HEK293 (cell line): ENCODE measurements around the gene UQCC2.

Experiments
- CTCF ChIA-PET: fragments of 350-600 bp; formaldehyde crosslinking; extraction: SDS; loops from one replicate; lab custom pipeline; 2021; ENCODE audit warnings: antibody characterized with exemption; lab: Yijun Ruan, JAX
- POLR2A ChIA-PET: fragments of 300-600 bp; formaldehyde crosslinking; extraction: SDS; loops from one replicate; lab custom pipeline; 2020; ENCODE audit warnings: antibody characterized with exemption, inconsistent platforms; lab: Yijun Ruan, JAX
- H3K27ac ChIP-seq: fragments of 200-500 bp; sonication (Bioruptor generic); 2 replicates; pipeline ENCODE4 v1.5.1; 2014; ENCODE audit warnings: low read depth, low read length, control low read depth, inconsistent platforms; ENCODE audit errors: extremely low read depth
- H3K36me3 ChIP-seq, 2 experiments: fragments of 200-500 bp in 1 of 2; sonication (Bioruptor generic) in 1 of 2; 1 replicate in 1 of 2; 2 replicates in 1 of 2; pipeline ENCODE4 v1.5.1; 2014 to 2017; ENCODE audit warnings: inconsistent platforms in 2 of 2, low read length in 2 of 2; ENCODE audit not compliant: control insufficient read depth in 2 of 2, insufficient read depth in 1 of 2
- H3K4me1 ChIP-seq: fragments of 200-500 bp; sonication (Bioruptor generic); 2 replicates; pipeline ENCODE4 v1.5.1; 2014; ENCODE audit warnings: mild to moderate bottlenecking, low read length, inconsistent platforms; ENCODE audit not compliant: control insufficient read depth, insufficient read depth
- H3K4me3 ChIP-seq: 2 replicates; pipeline ENCODE4 v1.5.1; 2011; ENCODE audit warnings: low read depth, mild to moderate bottlenecking, control low read depth, low read length, moderate library complexity
- H3K9me3 ChIP-seq: fragments of 200-500 bp; sonication (Bioruptor generic); 2 replicates; pipeline ENCODE4 v1.5.1; 2014; ENCODE audit warnings: low read depth, low read length, inconsistent platforms; ENCODE audit not compliant: control insufficient read depth, insufficient read depth
- GLIS2 ChIP-seq: fragments of 450-650 bp; formaldehyde crosslinking; IDR thresholded peaks from 2 replicates; pipeline ENCODE4 v1.5.1; 2016; ENCODE audit warnings: missing biosample characterization, missing genetic modification characterization
- KLF8 ChIP-seq: fragments of 450-650 bp; formaldehyde crosslinking; IDR thresholded peaks from 2 replicates; pipeline ENCODE4 v1.5.1; 2016; ENCODE audit warnings: missing biosample characterization, missing genetic modification characterization
- MYNN ChIP-seq: fragments of 450-650 bp; formaldehyde crosslinking; IDR thresholded peaks from 2 replicates; pipeline ENCODE4 v1.5.1; 2016; ENCODE audit warnings: missing biosample characterization, missing genetic modification characterization, borderline replicate concordance
- ZBTB11 ChIP-seq: fragments of 450-650 bp; formaldehyde crosslinking; conservative IDR thresholded peaks from 2 replicates; pipeline ENCODE4 v1.5.1; 2016; ENCODE audit warnings: low read depth, missing biosample characterization, missing genetic modification characterization
- ZBTB48 ChIP-seq: fragments of 450-650 bp; formaldehyde crosslinking; IDR thresholded peaks from 2 replicates; pipeline ENCODE4 v1.5.1; 2016; ENCODE audit warnings: missing biosample characterization, missing genetic modification characterization
- ZBTB49 ChIP-seq: fragments of 450-650 bp; formaldehyde crosslinking; IDR thresholded peaks from 2 replicates; pipeline ENCODE4 v1.5.1; 2016; ENCODE audit warnings: missing biosample characterization, missing genetic modification characterization, low read depth
- ZNF26 ChIP-seq: fragments of 450-650 bp; formaldehyde crosslinking; IDR thresholded peaks from 2 replicates; pipeline ENCODE4 v1.5.1; 2016; ENCODE audit warnings: missing biosample characterization, missing genetic modification characterization
- ZNF426 ChIP-seq: fragments of 450-650 bp; formaldehyde crosslinking; IDR thresholded peaks from 2 replicates; pipeline ENCODE4 v1.5.1; 2017; ENCODE audit warnings: missing biosample characterization, missing genetic modification characterization, mild to moderate bottlenecking, inconsistent platforms, moderate library complexity
- ZNF560 ChIP-seq: fragments of 450-650 bp; formaldehyde crosslinking; IDR thresholded peaks from 2 replicates; pipeline ENCODE4 v1.5.1; 2017; ENCODE audit warnings: missing biosample characterization, missing genetic modification characterization, borderline replicate concordance
- ZNF571 ChIP-seq: fragments of 450-650 bp; formaldehyde crosslinking; IDR thresholded peaks from 2 replicates; pipeline ENCODE4 v1.5.0; 2017; ENCODE audit warnings: missing biosample characterization, missing genetic modification characterization
- ZNF624 ChIP-seq: fragments of 450-650 bp; formaldehyde crosslinking; IDR thresholded peaks from 2 replicates; pipeline ENCODE4 v1.5.1; 2017; ENCODE audit warnings: missing biosample characterization, missing genetic modification characterization
- ZSCAN16 ChIP-seq: fragments of 450-650 bp; formaldehyde crosslinking; IDR thresholded peaks from 2 replicates; pipeline ENCODE4 v1.5.1; 2016; ENCODE audit warnings: missing biosample characterization, missing genetic modification characterization
- TF ChIP-seq, protein P1 (sequence below): fragments of 450-650 bp; formaldehyde crosslinking; IDR thresholded peaks from 2 replicates; pipeline ENCODE4 v1.5.1; 2016; ENCODE audit warnings: missing biosample characterization, missing genetic modification characterization
- TF ChIP-seq, protein P2 (sequence below): fragments of 450-650 bp; formaldehyde crosslinking; IDR thresholded peaks from 2 replicates; pipeline ENCODE4 v1.5.1; 2016; ENCODE audit warnings: missing biosample characterization, missing genetic modification characterization
- TF ChIP-seq, protein P3 (sequence below): fragments of 450-650 bp; formaldehyde crosslinking; IDR thresholded peaks from 2 replicates; pipeline ENCODE4 v1.5.1; 2016; ENCODE audit warnings: missing biosample characterization, missing genetic modification characterization

UQCC2 gene

DNA sequence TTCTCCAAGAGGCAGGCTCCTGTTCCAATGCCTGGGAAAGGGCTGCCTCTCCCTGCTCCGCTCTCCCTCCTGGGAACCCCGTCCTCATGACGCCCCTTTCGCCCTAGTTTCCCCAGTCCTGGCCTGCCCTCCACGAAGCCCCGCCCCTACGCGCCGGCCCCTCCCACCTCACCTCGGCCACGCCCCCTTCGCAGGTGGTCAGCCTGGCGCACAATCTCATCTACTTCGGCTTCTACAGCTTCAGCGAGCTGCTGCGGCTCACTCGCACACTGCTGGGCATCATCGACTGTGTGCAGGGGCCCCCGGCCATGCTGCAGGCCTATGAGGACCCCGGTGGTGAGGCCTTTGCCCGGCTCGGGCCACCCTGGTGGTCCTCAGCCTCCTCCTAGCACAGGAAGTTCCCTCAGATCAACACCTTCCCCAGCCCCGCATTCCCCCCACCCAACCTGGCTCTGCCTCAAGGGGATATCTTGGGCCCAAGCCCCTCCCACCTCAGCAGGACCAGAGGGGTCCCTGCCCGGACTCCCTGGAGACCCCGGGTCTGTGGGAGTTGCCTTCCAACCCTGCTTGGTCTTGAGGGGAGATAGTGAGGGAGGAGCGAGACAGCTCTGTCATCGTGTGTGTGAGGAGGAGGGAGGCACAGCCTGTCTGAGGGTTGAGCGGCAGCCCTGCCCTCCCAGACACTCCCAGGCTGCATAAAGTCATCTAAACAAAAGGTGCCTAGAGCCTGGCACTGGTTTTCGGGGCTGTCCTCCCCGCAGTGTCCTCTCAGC is 40.3 kb downstream of the UQCC2 start (continued):
- TF ChIP-seq MYNN (tag by site-specific recombination) (no peak), GLIS2 (peak; percentile 52; the same call in 1 of the 2 replicates)
- TF ChIP-seq, all 188 proteins: peak for 4

GRCh38 chr6:33670086-33670660 is 41.3 kb downstream of the UQCC2 start:
- H3K9me3 ChIP-seq, result no peaks in the 10 kb centered on the region
- ChIA-PET POLR2A (interaction anchor here (1.2 kb wide), 1 partner anchor 90 kb away, joined by 3 read pairs; the partner anchor contains the start of gene BAK1), CTCF (interaction anchor here (0.7 to 2.6 kb wide), 4 partner anchors 10 to 80 kb away, joined by 4 to 8 read pairs (median 6); no protein-coding TSS in a partner anchor)
- H3K36me3 ChIP-seq, result peaks cover 4 to 44% of the 10 kb centered on the region in 2 experiments; a peak in 2 of 3 replicates
- H3K27ac ChIP-seq, result no peak overlapping the region
- TF ChIP-seq ZBTB49 (tag by site-specific recombination) (no peak), ZNF560 (tag by site-specific recombination) (no peak), ZNF426 (tag by site-specific recombination) (no peak), ZNF624 (no peak), ZSCAN16 (tag by site-specific recombination) (no peak), ZBTB11 (tag by site-specific recombination) (no peak), ZNF26 (tag by site-specific recombination) (no peak), ZNF571 (no peak), KLF8 (tag by site-specific recombination) (no peak), ZBTB48 (no peak)
- TF ChIP-seq, protein P1, sequence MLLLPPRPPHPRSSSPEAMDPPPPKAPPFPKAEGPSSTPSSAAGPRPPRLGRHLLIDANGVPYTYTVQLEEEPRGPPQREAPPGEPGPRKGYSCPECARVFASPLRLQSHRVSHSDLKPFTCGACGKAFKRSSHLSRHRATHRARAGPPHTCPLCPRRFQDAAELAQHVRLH (tag by site-specific recombination), result no peak
- TF ChIP-seq, protein P2, sequence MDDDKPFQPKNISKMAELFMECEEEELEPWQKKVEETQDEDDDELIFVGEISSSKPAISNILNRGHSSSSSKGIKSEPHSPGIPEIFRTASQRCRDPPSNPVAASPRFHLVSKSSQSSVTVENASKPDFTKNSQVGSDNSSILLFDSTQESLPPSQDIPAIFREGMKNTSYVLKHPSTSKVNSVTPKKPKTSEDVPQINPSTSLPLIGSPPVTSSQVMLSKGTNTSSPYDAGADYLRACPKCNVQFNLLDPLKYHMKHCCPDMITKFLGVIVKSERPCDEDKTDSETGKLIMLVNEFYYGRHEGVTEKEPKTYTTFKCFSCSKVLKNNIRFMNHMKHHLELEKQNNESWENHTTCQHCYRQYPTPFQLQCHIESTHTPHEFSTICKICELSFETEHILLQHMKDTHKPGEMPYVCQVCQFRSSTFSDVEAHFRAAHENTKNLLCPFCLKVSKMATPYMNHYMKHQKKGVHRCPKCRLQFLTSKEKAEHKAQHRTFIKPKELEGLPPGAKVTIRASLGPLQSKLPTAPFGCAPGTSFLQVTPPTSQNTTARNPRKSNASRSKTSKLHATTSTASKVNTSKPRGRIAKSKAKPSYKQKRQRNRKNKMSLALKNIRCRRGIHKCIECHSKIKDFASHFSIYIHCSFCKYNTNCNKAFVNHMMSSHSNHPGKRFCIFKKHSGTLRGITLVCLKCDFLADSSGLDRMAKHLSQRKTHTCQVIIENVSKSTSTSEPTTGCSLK (tag by site-specific recombination), result no peak
- TF ChIP-seq, protein P3, sequence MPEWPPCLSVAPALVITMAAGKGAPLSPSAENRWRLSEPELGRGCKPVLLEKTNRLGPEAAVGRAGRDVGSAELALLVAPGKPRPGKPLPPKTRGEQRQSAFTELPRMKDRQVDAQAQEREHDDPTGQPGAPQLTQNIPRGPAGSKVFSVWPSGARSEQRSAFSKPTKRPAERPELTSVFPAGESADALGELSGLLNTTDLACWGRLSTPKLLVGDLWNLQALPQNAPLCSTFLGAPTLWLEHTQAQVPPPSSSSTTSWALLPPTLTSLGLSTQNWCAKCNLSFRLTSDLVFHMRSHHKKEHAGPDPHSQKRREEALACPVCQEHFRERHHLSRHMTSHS (tag by site-specific recombination), result no peak
- no peak overlapping the region for H3K4me3 ChIP-seq
- no peaks in the 10 kb centered on the region for H3K4me1 ChIP-seq
